Measurements from ENCODE around the gene MEIOC.

DNA sequence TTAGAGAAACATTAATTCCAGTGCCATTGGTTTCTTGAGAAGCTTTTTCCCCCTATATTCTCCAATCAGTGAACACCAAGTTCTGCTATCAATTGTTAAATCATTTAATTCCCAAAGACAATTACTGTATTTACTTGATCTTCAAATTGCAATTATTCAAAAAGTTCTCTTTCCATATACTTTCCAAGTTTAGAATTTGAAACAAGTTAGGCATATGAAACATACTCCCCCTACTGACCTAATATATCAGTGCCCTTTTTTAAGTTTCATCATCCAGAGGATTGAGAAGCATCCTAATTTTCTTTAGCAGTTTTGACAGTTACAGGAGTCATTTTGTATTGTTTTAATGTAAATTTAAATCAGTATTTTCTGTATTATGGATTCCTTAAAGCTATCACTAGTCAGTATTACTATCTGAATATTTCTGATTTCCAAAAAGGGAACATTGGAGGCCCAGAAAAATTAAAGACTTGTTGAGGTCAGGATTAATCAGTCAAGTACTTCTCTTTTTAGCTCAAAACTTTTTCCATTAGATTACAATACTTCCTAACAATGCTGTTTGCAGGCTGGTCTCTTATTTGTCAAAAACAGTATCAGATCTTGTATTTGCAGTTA is 16.3 kb downstream of the MEIOC start:
- TF ChIP-seq CTCF (IDR thresholded peaks at IDR 0.05; ENCODE audit: low read depth, low read length, poor library complexity, severe bottlenecking) (peak; percentile 79), EZH2phosphoT487 (IDR thresholded peaks at IDR 0.05; ENCODE audit: borderline replicate concordance, low read length) (no peak)

Measured in DOHH2 (cell line).